Neuronal stem cell (in vitro differentiated cells): ENCODE data around the gene LTBP4.
A peak's percentile ranks its signal among the peaks of the same experiment; 100 is the strongest.

Source experiments
- DNase-seq: peaks from one replicate; pipeline ENCODE4 v3.0.0-alpha.2; 2013; ENCODE audit warnings: low spot score
- H2AFZ ChIP-seq: one replicate; pipeline ENCODE4 v1.6.1; 2013; ENCODE audit warnings: mild to moderate bottlenecking, low read length, inconsistent platforms
- H2AK5ac ChIP-seq: 2 replicates; pipeline ENCODE4 v1.6.1; 2013; ENCODE audit warnings: low read depth, mild to moderate bottlenecking, inconsistent platforms, low read length, moderate library complexity, mixed read lengths
- H2BK120ac ChIP-seq: 2 replicates; pipeline ENCODE4 v1.6.1; 2013; ENCODE audit warnings: low read depth, mild to moderate bottlenecking, inconsistent platforms, low read length, moderate library complexity, mixed read lengths
- H2BK12ac ChIP-seq: one replicate; pipeline ENCODE4 v1.6.1; 2013; ENCODE audit warnings: low read length, inconsistent platforms
- H2BK15ac ChIP-seq: 2 replicates; pipeline ENCODE4 v1.6.1; 2013; ENCODE audit warnings: mild to moderate bottlenecking, low read length, inconsistent platforms, mixed read lengths
- H2BK5ac ChIP-seq: one replicate; pipeline ENCODE4 v1.6.1; 2013; ENCODE audit warnings: inconsistent platforms, mild to moderate bottlenecking, low read length, moderate library complexity
- H3K14ac ChIP-seq: one replicate; pipeline ENCODE4 v1.6.1; 2013; ENCODE audit warnings: low read length, inconsistent platforms
- H3K18ac ChIP-seq: 2 replicates; pipeline ENCODE4 v1.6.1; 2013; ENCODE audit warnings: low read length, inconsistent platforms
- H3K23ac ChIP-seq: 2 replicates; pipeline ENCODE4 v1.6.1; 2013; ENCODE audit warnings: low read depth, mild to moderate bottlenecking, mixed read lengths, low read length, inconsistent platforms; ENCODE audit not compliant: poor library complexity
- H3K27ac ChIP-seq: replicated peaks from 3 replicates; pipeline ENCODE4 v1.5.1; 2013; ENCODE audit warnings: low read length, inconsistent platforms
- H3K27me3 ChIP-seq, 3 experiments: 2 replicates each; pipeline ENCODE4 v1.6.1; 2013; ENCODE audit warnings: low read length in 3 of 3, mild to moderate bottlenecking in 2 of 3, inconsistent platforms in 1 of 3, low read depth in 1 of 3, mixed read lengths in 1 of 3, moderate library complexity in 1 of 3; ENCODE audit not compliant: control insufficient read depth in 3 of 3, insufficient read depth in 3 of 3
- H3K36me3 ChIP-seq, 2 donors: replicated peaks in 1 of 2; 2 replicates each; pipeline ENCODE4 v1.6.1; 2013; ENCODE audit warnings: low read length in 2 of 2; ENCODE audit not compliant: control insufficient read depth in 2 of 2, insufficient read depth in 2 of 2
- H3K4ac ChIP-seq: 2 replicates; pipeline ENCODE4 v1.6.1; 2013; ENCODE audit warnings: inconsistent platforms, mild to moderate bottlenecking, low read length, moderate library complexity
- H3K4me1 ChIP-seq, 2 donors: 1 replicate in 1 of 2; 2 replicates in 1 of 2; pipeline ENCODE4 v1.6.1; 2013; ENCODE audit warnings: low read length in 2 of 2, low read depth in 1 of 2; ENCODE audit not compliant: control insufficient read depth in 2 of 2, insufficient read depth in 1 of 2
- H3K4me2 ChIP-seq: one replicate; pipeline ENCODE4 v1.6.1; 2013; ENCODE audit warnings: mild to moderate bottlenecking, low read length, inconsistent platforms; ENCODE audit not compliant: insufficient read depth, poor library complexity, severe bottlenecking
- H3K4me3 ChIP-seq, 2 donors: 2 replicates each; pipeline ENCODE4 v1.5.1; 2013; ENCODE audit warnings: low read length in 2 of 2, mild to moderate bottlenecking in 2 of 2, inconsistent platforms in 1 of 2, moderate library complexity in 1 of 2
- H3K79me1 ChIP-seq: one replicate; pipeline ENCODE4 v1.6.1; 2013; ENCODE audit warnings: low read depth, mild to moderate bottlenecking, inconsistent platforms, low read length, moderate library complexity
- H3K9ac ChIP-seq: one replicate; pipeline ENCODE4 v1.6.1; 2013; ENCODE audit warnings: mild to moderate bottlenecking, low read depth, low read length, inconsistent platforms; ENCODE audit not compliant: poor library complexity
- H3K9me3 ChIP-seq, 2 donors: replicated peaks in 1 of 2; 2 replicates each; pipeline versions ENCODE3 to v1.6.1; 2013; ENCODE audit warnings: low read length in 2 of 2, mild to moderate bottlenecking in 2 of 2, inconsistent platforms in 1 of 2, low read depth in 1 of 2, mixed read lengths in 1 of 2, moderate library complexity in 1 of 2; ENCODE audit not compliant: control insufficient read depth in 2 of 2, insufficient read depth in 1 of 2
- H4K8ac ChIP-seq: one replicate; pipeline ENCODE4 v1.6.1; 2013; ENCODE audit warnings: low read depth, mild to moderate bottlenecking, inconsistent platforms, low read length, moderate library complexity
- H4K91ac ChIP-seq: one replicate; pipeline ENCODE4 v1.6.1; 2013; ENCODE audit warnings: low read length, low read depth, mild to moderate bottlenecking, inconsistent platforms; ENCODE audit not compliant: poor library complexity
- WGBS, 2 donors: extraction: QIAGEN DNeasy Blood & Tissue Kit; methylation state at CpG; one replicate each; pipeline ENCODE4 v1.1.7; 2013; ENCODE audit warnings: missing lambda C conversion rate in 2 of 2, mixed read lengths in 1 of 2; ENCODE audit not compliant: insufficient read length in 2 of 2, insufficient replicate concordance in 1 of 2; ENCODE audit errors: extremely low coverage in 2 of 2; 5-methylcytosine and 5-hydroxymethylcytosine counted together

The LTBP4 gene

GRCh38 chr19:40662925-40663694 is 61.9 kb downstream of the LTBP4 start:
- no CpG with 5 or more reads among the region's 60 CpGs for WGBS, 2 donors
- peaks cover 6 to 7% of the 10 kb centered on the region in 2 donors for H3K4me1 ChIP-seq
- H3K36me3 ChIP-seq: peaks cover 7 to 13% of the 10 kb centered on the region in 2 donors
- H4K91ac ChIP-seq: no peak overlapping the region
- peaks cover 0 to 3% (median 0%) of the 10 kb centered on the region in 3 experiments for H3K27me3 ChIP-seq
- H3K79me1 ChIP-seq: no peaks in the 10 kb centered on the region
- peak overlapping the region; percentile 96 for H3K4me2 ChIP-seq
- no peak overlapping the region for H2AK5ac ChIP-seq
- H3K4ac ChIP-seq: no peak overlapping the region
- peak overlapping the region; percentile 100 for H2AFZ ChIP-seq
- H3K9me3 ChIP-seq: no peaks in the 10 kb centered on the region
- peak; percentile 89 for DNase-seq
- peak overlapping the region; percentile 79 to 95 for H3K4me3 ChIP-seq
- H3K14ac ChIP-seq: peak overlapping the region; percentile 82
- peak overlapping the region; percentile 58 for H3K27ac ChIP-seq
- peak overlapping the region; percentile 89 for H2BK15ac ChIP-seq
- peak overlapping the region; percentile 99 for H3K18ac ChIP-seq
- H4K8ac ChIP-seq: no peak overlapping the region
- peak overlapping the region; percentile 97 for H3K9ac ChIP-seq
- H2BK5ac ChIP-seq: peak overlapping the region; percentile 87
- no peak overlapping the region for H2BK12ac ChIP-seq
- no peak overlapping the region for H2BK120ac ChIP-seq
- peak overlapping the region; percentile 91 for H3K23ac ChIP-seq

GRCh38 chr19:40663695-40664692 is 62.8 kb downstream of the LTBP4 start:
- H2BK120ac ChIP-seq: no peak overlapping the region
- H3K4me2 ChIP-seq: peak overlapping the region; percentile 96
- no peak overlapping the region for H4K91ac ChIP-seq
- no peak overlapping the region for H2BK5ac ChIP-seq
- H2AK5ac ChIP-seq: peak overlapping the region; percentile 58
- peaks cover 6 to 7% of the 10 kb centered on the region in 2 donors for H3K4me1 ChIP-seq
- no peaks in the 10 kb centered on the region for H3K79me1 ChIP-seq
- no peak for DNase-seq
- H2BK15ac ChIP-seq: no peak overlapping the region
- H3K27me3 ChIP-seq: peaks cover 0 to 3% (median 0%) of the 10 kb centered on the region in 3 experiments
- peak overlapping the region; percentile 100 for H2AFZ ChIP-seq
- H3K18ac ChIP-seq: peak overlapping the region; percentile 99
- H3K36me3 ChIP-seq: peaks cover 7 to 22% of the 10 kb centered on the region in 2 donors
- peak overlapping the region; percentile 79 to 95 for H3K4me3 ChIP-seq
- peaks cover 0 to 3% of the 10 kb centered on the region in 2 donors for H3K9me3 ChIP-seq
- H2BK12ac ChIP-seq: no peak overlapping the region
- no peak overlapping the region for H3K4ac ChIP-seq
- peak overlapping the region; percentile 82 for H3K9ac ChIP-seq
- H3K23ac ChIP-seq: peak overlapping the region; percentile 81
- no peak overlapping the region for H3K27ac ChIP-seq
- WGBS, 2 donors: no CpG with 5 or more reads among the region's 24 CpGs
- no peak overlapping the region for H3K14ac ChIP-seq
- no peak overlapping the region for H4K8ac ChIP-seq

GRCh38 chr19:40666803-40667438 is 65.8 kb downstream of the LTBP4 start:
- Histone ChIP-seq H3K9me3 (peaks cover 0 to 13% of the 10 kb centered on the region in 2 donors), H3K4ac (no peak overlapping the region), H3K9ac (no peak overlapping the region), H4K91ac (no peak overlapping the region), H3K14ac (no peak overlapping the region), H3K79me1 (no peaks in the 10 kb centered on the region), H4K8ac (no peak overlapping the region), H2AK5ac (no peak overlapping the region), H3K27ac (no peak overlapping the region), H3K4me2 (no peak overlapping the region), H3K18ac (no peak overlapping the region), H3K23ac (peak overlapping the region; percentile 17), H3K27me3 (no peaks in the 10 kb centered on the region), H2AFZ (no peak overlapping the region), H2BK120ac (no peak overlapping the region), H3K4me1 (peaks cover 6 to 7% of the 10 kb centered on the region in 2 donors), H2BK12ac (no peak overlapping the region), H2BK5ac (no peak overlapping the region), H3K4me3 (no peak overlapping the region), H3K36me3 (peaks cover 22 to 49% of the 10 kb centered on the region in 2 donors), H2BK15ac (no peak overlapping the region)
- DNase-seq: no peak
- WGBS, 2 donors: no CpG with 5 or more reads among the region's 14 CpGs
